HepG2 (cell line): Measurements from ENCODE around the gene C20orf144. TPM values are rescaled to one million over a fixed set of nuclear protein-coding genes. Genes with fewer than 3 reads are reported as not detected.

ENCODE experiments used
- ARNTL ChIP-seq: sonication (generic); formaldehyde crosslinking; IDR thresholded peaks from 2 replicates; pipeline ENCODE4 v1.4.0; 2020; ENCODE audit warnings: mild to moderate bottlenecking, missing genetic modification reagents
- FOXA1 ChIP-seq, 2 experiments: fragments of 450-650 bp in 1 of 2; sonication (generic) in 1 of 2; formaldehyde crosslinking in 1 of 2; IDR thresholded peaks; 2 replicates each; pipeline versions ENCODE4 v1.4.0 to v1.6.1; 2016 to 2020; ENCODE audit warnings: missing genetic modification reagents in 1 of 2
- HNF1A ChIP-seq, 2 experiments: sonication (generic) in 1 of 2; formaldehyde crosslinking in 1 of 2; IDR thresholded peaks; 2 replicates each; pipeline versions ENCODE4 v1.4.0 to v1.6.1; 2016 to 2020; ENCODE audit warnings: borderline replicate concordance in 1 of 2, low read depth in 1 of 2, mild to moderate bottlenecking in 1 of 2, missing genetic modification reagents in 1 of 2
- HNRNPH1 ChIP-seq: fragments of 200-400 bp; formaldehyde crosslinking; optimal IDR thresholded peaks from 2 replicates; pipeline ENCODE3; 2017; ENCODE audit warnings: mild to moderate bottlenecking, low read depth, low read length
- JUN ChIP-seq: sonication (generic); formaldehyde crosslinking; IDR thresholded peaks from 2 replicates; pipeline ENCODE4 v1.4.0; 2020; ENCODE audit warnings: mild to moderate bottlenecking, missing genetic modification reagents
- KLF12 ChIP-seq: sonication (generic); formaldehyde crosslinking; IDR thresholded peaks from 2 replicates; pipeline ENCODE4 v1.4.0; 2020; ENCODE audit warnings: missing genetic modification reagents, borderline replicate concordance
- MATR3 ChIP-seq: sonication (generic); formaldehyde crosslinking; IDR thresholded peaks from 2 replicates; pipeline ENCODE4 v1.4.0; 2020; ENCODE audit warnings: missing genetic modification reagents
- MTF2 ChIP-seq: sonication (generic); formaldehyde crosslinking; IDR thresholded peaks from 2 replicates; pipeline ENCODE4 v1.5.0; 2020; ENCODE audit warnings: missing genetic modification reagents, borderline replicate concordance
- NCOA1 ChIP-seq: sonication (generic); formaldehyde crosslinking; IDR thresholded peaks from 2 replicates; pipeline ENCODE4 v1.9.0; 2021; ENCODE audit warnings: missing genetic modification reagents
- NR2F2 ChIP-seq: IDR thresholded peaks from 2 replicates; pipeline ENCODE4 v1.6.1; 2012; ENCODE audit warnings: low read depth, inconsistent platforms, borderline replicate concordance
- RBM22 ChIP-seq: fragments of 200-400 bp; formaldehyde crosslinking; optimal IDR thresholded peaks from 2 replicates; pipeline ENCODE3; 2017; ENCODE audit warnings: mild to moderate bottlenecking, low read length, moderate library complexity
- SALL2 ChIP-seq: sonication (generic); formaldehyde crosslinking; IDR thresholded peaks from 2 replicates; pipeline ENCODE4 v1.8.1; 2023; ENCODE audit warnings: mild to moderate bottlenecking, missing genetic modification reagents, inconsistent platforms
- SRSF4 ChIP-seq: fragments of 200-400 bp; formaldehyde crosslinking; IDR thresholded peaks from one replicate; pipeline ENCODE4 v1.6.1; 2018; ENCODE audit warnings: mild to moderate bottlenecking, low read depth, low read length, moderate library complexity; ENCODE audit not compliant: poor library complexity, severe bottlenecking
- TFAP4 ChIP-seq: sonication (generic); IDR thresholded peaks from 2 replicates; pipeline ENCODE4 v1.6.1; 2016; ENCODE audit warnings: low read depth, borderline replicate concordance
- U2AF1 ChIP-seq: fragments of 200-400 bp; formaldehyde crosslinking; optimal IDR thresholded peaks from 2 replicates; pipeline ENCODE3; 2017; ENCODE audit warnings: mild to moderate bottlenecking, low read depth, low read length
- ZFP36L1 ChIP-seq: sonication (generic); formaldehyde crosslinking; IDR thresholded peaks from 2 replicates; pipeline ENCODE4 v1.8.0; 2022; ENCODE audit warnings: mild to moderate bottlenecking, missing genetic modification reagents, moderate library complexity
- ZNF446 ChIP-seq: sonication (generic); formaldehyde crosslinking; IDR thresholded peaks from 2 replicates; pipeline ENCODE4 v1.5.0; 2020; ENCODE audit warnings: mild to moderate bottlenecking, missing genetic modification reagents
- ZNF451 ChIP-seq: sonication (generic); formaldehyde crosslinking; IDR thresholded peaks from 2 replicates; pipeline ENCODE4 v1.5.0; 2020; ENCODE audit warnings: mild to moderate bottlenecking, missing genetic modification reagents
- ZNF556 ChIP-seq: sonication (generic); formaldehyde crosslinking; IDR thresholded peaks from 2 replicates; pipeline ENCODE4 v1.4.0; 2020; ENCODE audit warnings: mild to moderate bottlenecking, missing genetic modification reagents, borderline replicate concordance
- ZNF790 ChIP-seq: sonication (generic); formaldehyde crosslinking; IDR thresholded peaks from 2 replicates; pipeline ENCODE4 v1.8.0; 2022; ENCODE audit warnings: missing genetic modification reagents, mild to moderate bottlenecking, borderline replicate concordance
- polyA plus RNA-seq, 8 experiments: library from polyadenylated mRNA; depleted of rRNA in 3 of 8; stranded (reverse) in 7 of 8; unstranded in 1 of 8; fragments of >200 nt; fragmentation: Illumina TruSeq in 4 of 8; extraction: Trizol in 4 of 8; gene quantifications; 2 replicates each; pipeline versions ENCODE4 v1.2.1 to v1.2.3, GENCODE V29; 2011 to 2016; ENCODE audit warnings: low read depth in 4 of 8, missing spikeins in 1 of 8, mixed read lengths in 1 of 8; ENCODE audit not compliant: insufficient read depth in 1 of 8
- total RNA-seq, 5 experiments: library from RNA; depleted of rRNA; stranded (reverse); fragments of >200 nt; fragmentation: Illumina TruSeq; extraction: Trizol; gene quantifications; 2 replicates each; pipeline ENCODE4 v1.2.3, GENCODE V29; 2016; ENCODE audit warnings: low read depth in 1 of 5
- TF ChIP-seq, protein P1 (sequence below): sonication (generic); formaldehyde crosslinking; IDR thresholded peaks from 2 replicates; pipeline ENCODE4 v1.4.0; 2020; ENCODE audit warnings: missing genetic modification reagents
- TF ChIP-seq, protein P2 (sequence below): sonication (generic); formaldehyde crosslinking; IDR thresholded peaks from 2 replicates; pipeline ENCODE4 v1.8.0; 2023; ENCODE audit warnings: mild to moderate bottlenecking, missing genetic modification reagents

C20orf144 gene
- total and polyA plus RNA-seq, 2 of the 13 experiments (the other 11 are each of a cell fraction or from before 2014, with no cell fraction given), result 0.09 to 0.16 TPM

GRCh38 chr20:33653218-33653899, 8.8 kb upstream of the C20orf144 start (continued):
- TF ChIP-seq HNF1A (IDR thresholded peaks at IDR 0.05; ENCODE audit: low read depth), result no peak
- TF ChIP-seq HNF1A (CRISPR knock-in tag; IDR thresholded peaks at IDR 0.05; ENCODE audit: borderline replicate concordance), result no peak
- no peak for TF ChIP-seq MTF2 (CRISPR knock-in tag)
- TF ChIP-seq NR2F2, result 0 out of 2 replicates have a peak, but pooled peaks have one; percentile 39
- TF ChIP-seq RBM22, result peak; percentile 95
- TF ChIP-seq HNRNPH1, result peak; percentile 53
- TF ChIP-seq ZNF790 (CRISPR knock-in tag), result no peak
- no peak; the same call in 1 of the 2 replicates for TF ChIP-seq ZNF451 (CRISPR knock-in tag)
- TF ChIP-seq ZNF556, result no peak
- TF ChIP-seq ARNTL, result no peak
- TF ChIP-seq MATR3 (CRISPR knock-in tag), result no peak
- no peak for TF ChIP-seq U2AF1
- TF ChIP-seq ZNF446, result no peak
- TF ChIP-seq FOXA1 (IDR thresholded peaks at IDR 0.05), result no peak
- TF ChIP-seq FOXA1 (CRISPR knock-in tag; IDR thresholded peaks at IDR 0.05), result peak; percentile 44
- TF ChIP-seq, protein P1, sequence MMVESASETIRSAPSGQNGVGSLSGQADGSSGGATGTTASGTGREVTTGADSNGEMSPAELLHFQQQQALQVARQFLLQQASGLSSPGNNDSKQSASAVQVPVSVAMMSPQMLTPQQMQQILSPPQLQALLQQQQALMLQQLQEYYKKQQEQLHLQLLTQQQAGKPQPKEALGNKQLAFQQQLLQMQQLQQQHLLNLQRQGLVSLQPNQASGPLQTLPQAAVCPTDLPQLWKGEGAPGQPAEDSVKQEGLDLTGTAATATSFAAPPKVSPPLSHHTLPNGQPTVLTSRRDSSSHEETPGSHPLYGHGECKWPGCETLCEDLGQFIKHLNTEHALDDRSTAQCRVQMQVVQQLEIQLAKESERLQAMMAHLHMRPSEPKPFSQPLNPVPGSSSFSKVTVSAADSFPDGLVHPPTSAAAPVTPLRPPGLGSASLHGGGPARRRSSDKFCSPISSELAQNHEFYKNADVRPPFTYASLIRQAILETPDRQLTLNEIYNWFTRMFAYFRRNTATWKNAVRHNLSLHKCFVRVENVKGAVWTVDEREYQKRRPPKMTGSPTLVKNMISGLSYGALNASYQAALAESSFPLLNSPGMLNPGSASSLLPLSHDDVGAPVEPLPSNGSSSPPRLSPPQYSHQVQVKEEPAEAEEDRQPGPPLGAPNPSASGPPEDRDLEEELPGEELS (CRISPR knock-in tag), result 0 out of 2 replicates have a peak, but pooled peaks have one; percentile 25
- TF ChIP-seq TFAP4, result no peak
- peak; percentile 65 for TF ChIP-seq SALL2 (CRISPR knock-in tag)
- no peak for TF ChIP-seq ZFP36L1 (CRISPR knock-in tag)
- no peak for TF ChIP-seq KLF12 (CRISPR knock-in tag)
- TF ChIP-seq JUN, result no peak
- TF ChIP-seq, protein P2, sequence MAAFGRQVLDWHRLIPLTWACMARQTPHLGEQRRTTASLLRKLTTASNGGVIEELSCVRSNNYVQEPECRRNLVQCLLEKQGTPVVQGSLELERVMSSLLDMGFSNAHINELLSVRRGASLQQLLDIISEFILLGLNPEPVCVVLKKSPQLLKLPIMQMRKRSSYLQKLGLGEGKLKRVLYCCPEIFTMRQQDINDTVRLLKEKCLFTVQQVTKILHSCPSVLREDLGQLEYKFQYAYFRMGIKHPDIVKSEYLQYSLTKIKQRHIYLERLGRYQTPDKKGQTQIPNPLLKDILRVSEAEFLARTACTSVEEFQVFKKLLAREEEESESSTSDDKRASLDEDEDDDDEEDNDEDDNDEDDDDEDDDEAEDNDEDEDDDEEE (CRISPR knock-in tag), result no peak
- TF ChIP-seq NCOA1 (CRISPR knock-in tag), result no peak
- no peak for TF ChIP-seq SRSF4
